K562 (cell line): Measurements from ENCODE around the gene LATS1. TPM values are rescaled to one million over a fixed set of nuclear protein-coding genes. Genes with fewer than 3 reads are reported as not detected.
A peak's percentile ranks its signal among the peaks of the same experiment; 100 is the strongest.

Experiments
- BRD9 ChIP-seq: fragments of 450-650 bp; IDR thresholded peaks from 2 replicates; pipeline ENCODE4 v1.6.1; 2018; ENCODE audit warnings: low read depth; ENCODE audit not compliant: partially characterized antibody
- CBFB ChIP-seq: sonication (generic); formaldehyde crosslinking; IDR thresholded peaks from 2 replicates; pipeline ENCODE4 v1.4.0; 2020; ENCODE audit warnings: mild to moderate bottlenecking, missing genetic modification reagents
- E2F1 ChIP-seq: sonication (generic); formaldehyde crosslinking; IDR thresholded peaks from 2 replicates; pipeline ENCODE4 v1.8.1; 2023; ENCODE audit warnings: mild to moderate bottlenecking, missing genetic modification reagents, moderate library complexity
- EP400 ChIP-seq: fragments of 450-650 bp; IDR thresholded peaks from 2 replicates; pipeline ENCODE4 v1.6.1; 2017; ENCODE audit warnings: antibody characterized with exemption, mild to moderate bottlenecking, moderate library complexity
- HIVEP1 ChIP-seq: fragments of 250-450 bp; sonication (Bioruptor Pico); IDR thresholded peaks from 2 replicates; pipeline ENCODE4 v1.4.0; 2020; ENCODE audit warnings: mild to moderate bottlenecking
- KLF1 ChIP-seq: fragments of 450-650 bp; IDR thresholded peaks from 2 replicates; pipeline ENCODE4 v1.6.1; 2016; ENCODE audit warnings: missing genetic modification characterization, missing compliant biosample characterization
- KLF10 ChIP-seq: fragments of 250-450 bp; sonication (Bioruptor Pico); IDR thresholded peaks from 2 replicates; pipeline ENCODE4 v1.6.1; 2021; ENCODE audit warnings: matching md5 sums
- NEUROD1 ChIP-seq: fragments of 150-350 bp; IDR thresholded peaks from 2 replicates; pipeline ENCODE4 v1.6.1; 2014; ENCODE audit warnings: borderline replicate concordance, low read length, low read depth; ENCODE audit not compliant: partially characterized antibody
- NRF1 ChIP-seq, 2 experiments: fragments of 450-650 bp; IDR thresholded peaks in 1 of 2; conservative IDR thresholded peaks in 1 of 2; 2 replicates each; pipeline ENCODE4 v1.6.1; 2014; ENCODE audit warnings: mild to moderate bottlenecking in 2 of 2
- PHF8 ChIP-seq: fragments of 200-600 bp; sonication (generic); IDR thresholded peaks from 2 replicates; pipeline ENCODE4 v1.6.1; 2012; ENCODE audit warnings: mixed run types, mild to moderate bottlenecking, inconsistent platforms, low read length, moderate library complexity, borderline replicate concordance
- POLR2AphosphoS2 ChIP-seq: IDR thresholded peaks from 2 replicates; pipeline ENCODE4 v1.6.1; 2012; ENCODE audit warnings: low read length, improper control_type of control experiment
- RBFOX2 ChIP-seq: fragments of 200-400 bp; formaldehyde crosslinking; IDR thresholded peaks from 2 replicates; pipeline ENCODE4 v1.6.1; 2017; ENCODE audit warnings: low read depth, mild to moderate bottlenecking, low read length, moderate library complexity
- RNF2 ChIP-seq: sonication (generic); IDR thresholded peaks from 2 replicates; pipeline ENCODE4 v1.6.1; 2016
- SMARCB1 ChIP-seq: IDR thresholded peaks from 2 replicates; pipeline ENCODE4 v1.6.1; 2011; ENCODE audit warnings: improper control_type of control experiment, low read depth; ENCODE audit not compliant: insufficient read length
- TCF7L2 ChIP-seq: fragments of 150-350 bp; IDR thresholded peaks from 2 replicates; pipeline ENCODE4 v1.6.1; 2016; ENCODE audit warnings: low read depth, mild to moderate bottlenecking, low read length, moderate library complexity
- ZNF41 ChIP-seq: fragments of 250-450 bp; sonication (Bioruptor Pico); conservative IDR thresholded peaks from 2 replicates; pipeline ENCODE4 v1.4.0; 2020; ENCODE audit warnings: mild to moderate bottlenecking
- ZNF449 ChIP-seq: fragments of 250-450 bp; sonication (Bioruptor Pico); IDR thresholded peaks from 2 replicates; pipeline ENCODE4 v1.8.0; 2022; ENCODE audit warnings: moderate library complexity, mild to moderate bottlenecking, inconsistent platforms
- ZNF592 ChIP-seq: fragments of 450-650 bp; IDR thresholded peaks from 2 replicates; pipeline ENCODE4 v1.6.1; 2017; ENCODE audit warnings: antibody characterized with exemption, mild to moderate bottlenecking
- ZZZ3 ChIP-seq: fragments of 450-650 bp; IDR thresholded peaks from 2 replicates; pipeline ENCODE4 v1.6.1; 2016; ENCODE audit warnings: antibody characterized with exemption, mild to moderate bottlenecking, moderate library complexity
- polyA plus RNA-seq, 8 experiments: library from polyadenylated mRNA; depleted of rRNA in 4 of 8; stranded (reverse) in 5 of 8; unstranded in 3 of 8; fragments of >200 nt; fragmentation: Nextera tagmentation in 2 of 8; fragmentation: Illumina TruSeq in 1 of 8; extraction: Ambion mirVana in 2 of 8; extraction: Trizol in 1 of 8; gene quantifications; 2 replicates each; pipeline versions ENCODE4 v1.2.1 to v1.2.3, GENCODE V29; 2011 to 2014; ENCODE audit warnings: inconsistent platforms in 1 of 8, missing spikeins in 1 of 8
- total RNA-seq, 7 experiments: library from RNA; depleted of rRNA in 6 of 7; stranded (reverse); fragments of >200 nt in 6 of 7; fragmentation: Illumina TruSeq in 2 of 7; extraction: Trizol in 2 of 7; gene quantifications; 2 replicates each; pipeline versions ENCODE4 v1.2.1 to v1.2.3, GENCODE V29; 2011 to 2021; ENCODE audit warnings: low replicate concordance in 1 of 7
- TF ChIP-seq, protein P1 (sequence below): sonication (generic); formaldehyde crosslinking; IDR thresholded peaks from 2 replicates; pipeline ENCODE4 v1.8.0; 2022; ENCODE audit warnings: mild to moderate bottlenecking, missing genetic modification reagents

Gene LATS1
- total and polyA plus RNA-seq, 9 of the 15 experiments (the other 6 are each of a cell fraction or from before 2014, with no cell fraction given): 5.0 to 36.3 (median 18.4) TPM

DNA sequence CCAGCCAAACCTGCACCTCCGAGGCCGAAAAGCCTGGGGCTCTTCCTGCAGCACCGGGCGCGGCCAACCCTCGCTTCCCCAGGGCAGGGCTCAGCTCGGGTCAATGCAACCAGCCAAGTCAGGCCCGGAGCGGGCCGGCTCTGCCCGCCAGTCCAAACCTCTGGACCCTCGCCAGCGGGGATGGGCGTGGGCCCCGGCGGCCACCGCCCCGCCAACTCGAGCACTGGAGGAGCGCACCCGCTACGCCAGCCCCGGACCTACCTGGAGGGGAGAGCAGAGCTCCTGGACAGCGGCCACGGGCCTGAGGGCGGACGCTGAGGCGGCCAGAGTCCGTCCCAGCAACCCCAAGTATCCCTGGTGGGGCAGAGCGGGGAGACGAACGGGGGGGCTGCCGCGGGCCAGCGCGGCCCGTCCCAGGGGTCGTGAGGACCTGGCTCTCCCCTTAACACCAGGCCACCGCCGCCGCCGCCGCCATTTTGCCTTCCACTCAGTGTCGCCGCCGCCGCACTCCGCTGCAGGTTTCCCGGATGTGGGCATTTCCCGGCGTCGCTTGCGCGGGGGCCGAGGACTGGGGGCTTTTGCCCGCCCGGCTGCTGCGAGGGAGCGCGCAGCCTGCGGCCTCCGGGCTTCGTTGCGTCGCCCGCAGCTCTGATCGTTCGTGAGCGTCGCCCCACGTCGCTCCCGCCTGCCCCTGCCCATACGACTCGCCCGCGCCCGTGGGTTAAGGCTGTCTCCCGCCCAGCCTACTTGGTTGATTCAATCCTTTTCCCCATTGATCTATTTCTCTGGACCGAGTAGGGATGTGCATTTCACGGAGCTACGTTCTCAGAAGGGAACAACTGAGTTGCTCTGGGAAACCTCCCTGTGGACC, at the start of gene LATS1 (continued):
- TF ChIP-seq RBFOX2 (peak; percentile 100), E2F1 (CRISPR knock-in tag) (peak; percentile 81; the same call in 1 of the 2 replicates), ZNF449 (CRISPR knock-in tag) (peak; percentile 100; the same call in 1 of the 2 replicates), TCF7L2 (no peak), KLF1 (tag) (peak; percentile 91), EP400 (peak; percentile 88), NRF1 (conservative IDR thresholded peaks at IDR 0.05 in 1 of 2, IDR thresholded peaks at IDR 0.05 in 1 of 2) (peak; percentile 80 to 84), NEUROD1 (peak; percentile 64), ZNF41 (CRISPR knock-in tag) (no peak; the same call in 1 of the 2 replicates), BRD9 (no peak), POLR2AphosphoS2 (no peak; the same call in 1 of the 2 replicates), CBFB (CRISPR knock-in tag) (peak; percentile 95), KLF10 (CRISPR knock-in tag) (no peak), HIVEP1 (CRISPR knock-in tag) (no peak), SMARCB1 (no peak), PHF8 (peak; percentile 100), ZZZ3 (no peak), RNF2 (no peak; the same call in none of the 2 replicates), ZNF592 (peak; percentile 83)
- TF ChIP-seq, protein P1, sequence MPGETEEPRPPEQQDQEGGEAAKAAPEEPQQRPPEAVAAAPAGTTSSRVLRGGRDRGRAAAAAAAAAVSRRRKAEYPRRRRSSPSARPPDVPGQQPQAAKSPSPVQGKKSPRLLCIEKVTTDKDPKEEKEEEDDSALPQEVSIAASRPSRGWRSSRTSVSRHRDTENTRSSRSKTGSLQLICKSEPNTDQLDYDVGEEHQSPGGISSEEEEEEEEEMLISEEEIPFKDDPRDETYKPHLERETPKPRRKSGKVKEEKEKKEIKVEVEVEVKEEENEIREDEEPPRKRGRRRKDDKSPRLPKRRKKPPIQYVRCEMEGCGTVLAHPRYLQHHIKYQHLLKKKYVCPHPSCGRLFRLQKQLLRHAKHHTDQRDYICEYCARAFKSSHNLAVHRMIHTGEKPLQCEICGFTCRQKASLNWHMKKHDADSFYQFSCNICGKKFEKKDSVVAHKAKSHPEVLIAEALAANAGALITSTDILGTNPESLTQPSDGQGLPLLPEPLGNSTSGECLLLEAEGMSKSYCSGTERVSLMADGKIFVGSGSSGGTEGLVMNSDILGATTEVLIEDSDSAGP (CRISPR knock-in tag): peak; percentile 7; the same call in 1 of the 2 replicates
